HG03135 (cell line): ENCODE data around the gene HSD11B2.

Source experiments
- ATAC-seq: cut with Tn5 transposase; IDR thresholded peaks from one replicate; pipeline ENCODE4 v1.9.1; 2021; ENCODE audit warnings: mild to moderate bottlenecking, moderate library complexity; ENCODE audit not compliant: unreplicated experiment

HSD11B2 gene

GRCh38 chr16:67431775-67432505, 1.0 kb downstream of the HSD11B2 start:
- ATAC-seq = no peak

GRCh38 chr16:67432506-67432890, 1.6 kb downstream of the HSD11B2 start:
- no peak for ATAC-seq

GRCh38 chr16:67433131-67433719, 2.3 kb downstream of the HSD11B2 start:
- no peak for ATAC-seq

- ATAC-seq = no peak
Measured at GRCh38 chr16:67435758-67436164, 4.8 kb downstream of the HSD11B2 start.

GRCh38 chr16:67436640-67437193, 5.8 kb downstream of the HSD11B2 start:
- ATAC-seq = no peak

GRCh38 chr16:67437513-67437912, 6.6 kb downstream of the HSD11B2 start:
- ATAC-seq = no peak

DNA sequence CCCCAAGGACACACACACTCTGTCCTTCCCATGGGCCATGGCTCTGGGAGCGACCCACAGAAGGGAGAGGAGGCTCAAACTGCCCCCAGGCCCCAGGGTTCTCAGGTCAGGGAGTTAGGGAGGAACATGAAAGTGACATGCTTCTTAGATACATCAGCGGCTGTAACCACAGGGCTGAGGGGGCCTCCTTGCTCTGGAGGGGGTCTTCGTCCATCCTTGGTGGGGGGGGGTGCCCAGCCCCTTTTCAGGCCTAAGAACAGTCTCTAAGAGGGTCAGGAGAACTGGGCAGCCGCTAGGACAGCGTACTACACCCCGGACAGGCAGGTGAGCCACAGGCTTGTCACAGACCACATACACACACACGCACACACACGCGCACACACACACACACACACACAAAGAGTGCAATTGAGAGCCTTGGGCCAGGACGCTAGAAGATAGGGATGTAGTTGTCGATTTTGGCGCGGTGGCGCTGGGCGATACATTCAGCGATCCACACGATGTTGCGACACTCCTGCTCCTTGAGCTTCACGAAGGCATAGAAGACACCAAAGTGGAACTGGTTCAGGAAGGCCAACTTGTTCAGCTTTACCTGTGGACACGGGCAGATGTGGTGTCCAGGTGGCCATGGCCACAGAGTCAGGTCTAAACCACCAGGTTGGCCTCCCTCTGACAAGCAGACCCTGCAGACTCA, 7.3 kb downstream of the HSD11B2 start:
- no peak for ATAC-seq

- no peak for ATAC-seq
Measured at GRCh38 chr16:67438824-67439393, 8.0 kb downstream of the HSD11B2 start.

GRCh38 chr16:67441271-67441753, 10.4 kb downstream of the HSD11B2 start:
- ATAC-seq = no peak

GRCh38 chr16:67441907-67442306, 11.0 kb downstream of the HSD11B2 start:
- ATAC-seq = no peak

- no peak for ATAC-seq
Measured at GRCh38 chr16:67442581-67443255, 11.8 kb downstream of the HSD11B2 start.

- no peak for ATAC-seq
Measured at GRCh38 chr16:67443265-67443664, 12.3 kb downstream of the HSD11B2 start.

DNA sequence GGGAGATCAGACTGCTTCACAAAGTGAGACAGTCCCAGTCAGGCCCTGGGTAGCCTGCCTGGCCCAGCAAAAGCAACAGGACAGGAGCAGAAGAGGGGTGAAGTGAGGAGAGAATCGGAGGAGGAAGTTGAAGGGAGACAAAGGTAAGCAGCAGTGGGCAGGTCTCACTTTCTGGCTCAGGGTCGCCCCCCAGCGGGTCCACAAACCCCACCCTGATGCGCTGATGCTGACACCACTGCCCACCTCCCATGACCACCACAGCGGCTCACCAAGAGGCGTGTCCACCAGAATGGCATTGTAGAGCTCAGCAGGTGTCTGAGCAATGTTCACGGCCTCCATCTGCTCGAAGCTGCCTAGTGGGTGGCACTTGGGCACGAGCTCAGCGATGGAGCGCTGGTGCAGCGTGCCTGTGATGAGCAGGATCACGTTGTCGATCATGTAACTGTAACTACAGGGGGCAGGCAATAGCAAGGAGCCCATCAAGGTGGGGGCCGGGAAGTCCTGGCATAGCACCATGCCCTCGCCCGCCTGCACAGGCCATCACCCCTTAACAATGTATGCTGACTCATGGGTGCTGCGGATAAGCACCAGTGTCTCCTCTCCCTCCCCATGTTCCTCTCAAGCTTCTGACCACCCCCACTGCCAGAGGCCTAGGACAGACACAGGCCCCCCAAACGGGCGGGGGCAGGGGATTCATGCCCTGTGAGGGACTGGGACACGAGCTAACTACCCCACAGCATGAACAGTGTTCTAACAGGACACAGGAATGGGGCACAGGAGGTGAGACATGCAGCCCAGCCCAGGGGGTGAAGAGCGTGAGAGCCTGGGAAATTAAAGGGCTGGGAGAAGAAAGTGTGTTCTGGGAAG, 13.6 kb downstream of the HSD11B2 start:
- ATAC-seq = no peak

DNA sequence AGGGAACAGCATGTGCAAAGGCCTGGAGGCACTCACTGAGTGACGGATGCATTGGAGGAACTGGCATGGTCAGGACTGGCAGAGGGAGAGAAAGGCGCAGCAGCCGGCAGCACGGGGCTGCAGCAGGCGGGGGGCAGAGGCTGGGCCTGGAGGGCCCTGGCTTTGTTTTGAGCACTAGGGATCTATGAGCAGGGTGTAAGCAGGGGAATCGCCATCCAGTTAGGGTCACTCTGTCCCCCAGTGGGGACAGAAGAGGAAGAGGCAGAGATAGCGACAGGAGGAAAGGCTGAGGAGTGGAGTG, 14.2 kb downstream of the HSD11B2 start:
- no peak for ATAC-seq

GRCh38 chr16:67445441-67445912, 14.6 kb downstream of the HSD11B2 start:
- no peak for ATAC-seq

DNA sequence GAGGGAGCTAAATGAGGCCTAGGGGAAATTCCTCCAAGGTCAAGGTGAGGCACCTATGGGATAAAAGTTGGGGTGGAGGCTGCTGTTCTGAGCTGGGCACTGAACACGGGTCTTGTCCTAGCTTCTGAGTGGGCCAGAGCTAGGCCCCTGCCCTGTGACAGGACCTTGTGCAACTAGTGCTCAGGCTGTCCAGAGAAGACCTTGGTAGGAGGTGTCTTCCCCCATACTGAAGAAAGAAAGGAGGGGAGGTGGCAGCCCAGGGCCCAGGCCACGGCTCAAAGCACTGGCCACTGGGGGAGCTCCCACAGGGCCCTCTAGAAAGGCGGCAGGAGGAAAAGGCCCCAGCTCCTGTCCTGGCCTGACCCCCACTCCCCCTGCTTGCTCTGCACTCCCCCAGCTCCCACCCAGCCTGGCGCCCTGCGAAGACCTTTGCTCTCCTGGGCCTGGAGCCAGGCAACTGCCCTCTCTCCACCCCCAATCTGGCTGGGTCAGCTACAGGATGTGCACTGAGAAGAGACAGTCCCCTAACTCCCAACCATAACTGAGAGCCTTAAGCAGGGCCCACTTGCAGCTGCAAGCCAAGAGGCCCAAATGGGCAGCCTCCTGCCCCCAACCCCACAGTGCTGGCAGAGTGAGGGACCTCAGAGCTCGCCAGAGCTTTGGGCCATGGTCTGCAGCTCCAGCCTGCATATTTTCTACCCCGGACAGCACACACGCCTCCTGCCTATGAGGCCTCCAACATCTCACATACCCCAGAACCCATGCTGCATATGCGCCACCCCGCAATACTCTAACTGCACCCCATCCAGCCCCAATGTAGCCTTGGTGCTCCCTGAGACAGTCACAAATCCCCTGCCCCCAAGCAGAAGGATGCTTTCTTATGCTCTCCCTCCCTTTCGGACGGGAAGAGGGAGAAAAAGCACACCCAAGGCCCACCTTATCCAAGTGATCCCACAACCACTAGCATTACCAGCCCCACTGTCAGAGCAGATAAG, 15.3 kb downstream of the HSD11B2 start:
- ATAC-seq = no peak

DNA sequence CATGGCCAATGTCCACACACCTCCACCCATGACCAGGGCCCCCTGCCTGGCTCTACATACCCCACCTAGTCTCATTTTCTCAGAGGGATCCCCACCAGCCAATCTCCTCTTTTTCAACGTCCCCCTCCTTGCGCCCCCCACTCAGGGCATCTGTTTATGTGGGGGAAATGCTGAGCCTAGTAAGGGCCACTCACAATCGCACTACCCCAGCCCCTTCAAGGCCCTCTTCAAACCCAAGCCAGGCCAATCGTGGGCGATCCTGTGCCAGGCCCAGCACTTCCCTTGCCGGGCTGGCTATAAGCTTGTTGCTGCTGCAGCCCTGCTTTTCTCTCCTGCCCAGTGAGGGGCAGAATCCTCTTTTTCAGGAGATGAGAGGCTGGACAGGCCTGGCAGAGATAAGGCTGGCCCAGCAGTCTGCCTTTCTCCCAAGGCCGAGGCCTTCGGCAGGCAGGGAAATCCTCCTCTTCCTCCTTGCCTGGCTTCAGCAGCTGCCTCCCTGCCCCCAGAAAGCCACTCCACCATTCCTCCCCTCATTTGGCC, 16.1 kb downstream of the HSD11B2 start:
- no peak for ATAC-seq

DNA sequence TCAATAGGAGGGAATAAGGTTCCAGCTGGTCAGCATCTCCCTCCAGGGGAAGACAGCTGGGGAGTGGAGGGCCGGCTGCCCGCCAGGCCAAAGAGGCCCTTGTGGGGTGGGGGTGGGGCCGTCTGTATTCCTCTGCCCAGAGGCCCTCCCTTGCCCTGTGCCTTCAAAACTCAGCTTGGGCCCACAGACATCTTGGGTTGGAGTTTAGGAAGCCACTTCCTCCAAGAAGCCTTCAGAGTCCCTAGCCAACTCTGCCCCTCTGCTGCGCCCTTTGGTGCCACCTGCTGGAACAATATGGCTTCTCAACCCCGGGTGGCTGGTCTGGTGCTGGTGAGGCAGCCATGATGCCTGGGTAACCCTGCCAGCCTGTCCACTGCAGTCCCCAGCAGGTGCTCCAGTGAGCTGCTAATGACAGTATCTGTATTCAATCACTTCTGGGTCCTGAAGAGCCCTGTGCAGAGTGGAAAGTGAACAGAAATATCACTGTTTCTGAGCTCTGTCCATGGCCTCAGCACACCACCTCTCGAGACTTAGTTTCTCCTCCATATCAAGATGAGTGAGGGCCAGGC, 16.7 kb downstream of the HSD11B2 start:
- ATAC-seq = no peak
